Measurements from ENCODE around the gene TMOD2. TPM values are rescaled to one million over a fixed set of nuclear protein-coding genes. Genes with fewer than 3 reads are reported as not detected.

TMOD2 gene
- total RNA-seq, 2 experiments from 2014 or later, result 6.2 to 6.5 TPM

GRCh38 chr15:51760805-51761204 lies 9.4 kb downstream of the TMOD2 start:
- CTCF ChIA-PET, result interaction anchor here (1.5 kb wide), 1 partner anchor 9 kb away, joined by 3 read pairs; no protein-coding TSS in a partner anchor
- peaks cover 4% of the 10 kb centered on the region for H3K27me3 Mint-ChIP-seq
- H3K9me3 Mint-ChIP-seq, result no peaks in the 10 kb centered on the region
- H3K27ac Mint-ChIP-seq, result no peak overlapping the region
- POLR2A ChIA-PET, result no interaction called here
- DNase-seq, result no peak
- H3K4me3 Mint-ChIP-seq, result no peak overlapping the region
- H3K36me3 Mint-ChIP-seq (ENCODE audit: low read depth), result no peaks in the 10 kb centered on the region
- peaks cover under 1% of the 10 kb centered on the region for H3K4me1 Mint-ChIP-seq

DNA sequence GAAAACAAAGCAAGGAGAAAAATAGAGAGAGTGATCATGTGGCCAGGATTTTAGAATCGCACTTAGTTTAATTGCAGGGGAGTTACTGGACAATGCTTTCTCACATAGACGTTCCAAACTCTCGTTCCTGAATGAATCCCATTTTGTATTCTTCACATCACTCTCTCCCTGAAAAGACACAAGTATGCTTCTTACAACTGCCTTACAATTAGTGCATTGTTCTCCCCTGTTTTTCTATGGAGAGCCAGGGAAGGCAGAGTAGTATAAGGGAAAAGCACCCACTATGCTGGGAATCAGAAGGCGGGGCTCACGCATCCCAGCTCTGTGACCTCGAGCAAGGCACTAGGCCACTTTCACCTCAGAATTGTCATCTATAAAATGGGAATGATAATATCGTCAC lies 14.4 kb downstream of the TMOD2 start:
- no peak overlapping the region for H3K27ac Mint-ChIP-seq
- ChIA-PET CTCF (interaction anchor here (3.5 kb wide), 1 partner anchor 11 kb away, joined by 18 read pairs; no protein-coding TSS in a partner anchor), POLR2A (interaction anchor here (1.4 kb wide), 1 partner anchor 29 kb away, joined by 3 read pairs; no protein-coding TSS in a partner anchor)
- no peak overlapping the region for H3K4me3 Mint-ChIP-seq
- H3K36me3 Mint-ChIP-seq (ENCODE audit: low read depth), result peaks cover 17% of the 10 kb centered on the region
- peaks cover 7% of the 10 kb centered on the region for H3K4me1 Mint-ChIP-seq
- no peaks in the 10 kb centered on the region for H3K27me3 Mint-ChIP-seq
- no peak for DNase-seq
- peaks cover 2% of the 10 kb centered on the region for H3K9me3 Mint-ChIP-seq

- peaks cover 2% of the 10 kb centered on the region for H3K9me3 Mint-ChIP-seq
- POLR2A ChIA-PET, result no interaction called here
Observed at GRCh38 chr15:51766341-51766740, 14.9 kb downstream of the TMOD2 start.

GRCh38 chr15:51768018-51768417 lies 16.6 kb downstream of the TMOD2 start:
- ChIA-PET CTCF (interaction anchor here (0.8 to 1.3 kb wide), 3 partner anchors 9 to 118 kb away, joined by 3 to 7 read pairs (median 5); no protein-coding TSS in a partner anchor), POLR2A (interaction anchor here (0.8 kb wide), 1 partner anchor 9 kb away, joined by 3 read pairs; no protein-coding TSS in a partner anchor)
- Mint-ChIP-seq H3K27me3 (no peaks in the 10 kb centered on the region), H3K4me1 (peaks cover 7% of the 10 kb centered on the region), H3K4me3 (no peak overlapping the region), H3K36me3 (ENCODE audit: low read depth) (peaks cover 17% of the 10 kb centered on the region), H3K9me3 (peaks cover 2% of the 10 kb centered on the region), H3K27ac (no peak overlapping the region)
- DNase-seq, result no peak

More at GRCh38 chr15:51766341-51766740, 14.9 kb downstream of the TMOD2 start:
- Mint-ChIP-seq H3K36me3 (ENCODE audit: low read depth) (peaks cover 17% of the 10 kb centered on the region), H3K27me3 (no peaks in the 10 kb centered on the region), H3K4me3 (no peak overlapping the region), H3K27ac (no peak overlapping the region), H3K4me1 (peaks cover 7% of the 10 kb centered on the region)
- CTCF ChIA-PET, result interaction anchor here (3.5 kb wide), 1 partner anchor 10 kb away, joined by 18 read pairs; no protein-coding TSS in a partner anchor
- DNase-seq, result no peak

- Mint-ChIP-seq H3K9me3 (peaks cover 2% of the 10 kb centered on the region), H3K27me3 (no peaks in the 10 kb centered on the region), H3K36me3 (ENCODE audit: low read depth) (peaks cover 17% of the 10 kb centered on the region), H3K27ac (no peak overlapping the region), H3K4me1 (peaks cover 7% of the 10 kb centered on the region), H3K4me3 (no peak overlapping the region)
- ChIA-PET CTCF (interaction anchor here (0.6 kb wide), 1 partner anchor 227 kb away, joined by 4 read pairs; no protein-coding TSS in a partner anchor), POLR2A (no interaction called here)
- no peak for DNase-seq
Observed at GRCh38 chr15:51770902-51771301, 19.5 kb downstream of the TMOD2 start.

DNA sequence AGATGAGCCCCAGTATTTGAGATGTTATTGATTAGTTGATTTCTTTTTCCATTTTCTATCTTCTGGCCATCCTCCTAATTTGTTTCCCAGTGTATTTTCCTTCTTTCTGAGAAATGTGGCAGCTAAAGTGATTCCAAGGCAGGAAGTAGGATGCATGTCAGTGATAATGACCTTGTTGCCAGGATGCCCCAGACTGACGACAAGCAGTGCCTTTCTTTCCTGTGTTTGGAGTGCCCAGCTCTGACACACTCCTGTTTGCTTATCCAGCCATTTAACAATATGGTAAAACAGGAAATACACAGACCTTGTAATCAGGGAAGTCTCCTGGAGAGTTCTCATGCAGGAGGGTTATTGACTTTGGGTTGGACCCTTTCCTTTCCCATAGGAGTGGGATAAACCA lies 20.4 kb downstream of the TMOD2 start:
- no peak overlapping the region for H3K27ac Mint-ChIP-seq
- POLR2A ChIA-PET, result no interaction called here

DNA sequence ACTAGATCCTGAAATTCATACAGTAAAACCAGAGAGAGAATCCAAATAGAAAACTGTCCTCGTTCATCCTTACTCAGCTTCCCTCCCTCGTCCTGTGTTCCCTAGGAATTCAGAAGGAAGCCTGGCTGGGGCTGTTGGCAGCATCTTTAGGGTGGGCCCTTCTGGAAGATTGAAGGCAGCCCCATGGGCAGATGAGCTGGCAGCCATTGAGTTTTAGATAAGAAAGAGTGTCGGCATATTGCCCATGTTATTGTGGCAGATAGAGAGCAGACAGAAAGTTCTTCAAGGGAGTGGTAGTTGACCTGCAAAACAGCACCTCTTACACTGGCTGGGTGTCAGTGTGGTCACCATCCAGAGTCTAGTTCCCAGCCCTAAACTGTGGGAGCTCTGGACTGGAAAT lies 23.5 kb downstream of the TMOD2 start:
- POLR2A ChIA-PET, result interaction anchor here (1.7 to 2.6 kb wide), 2 partner anchors 43 to 125 kb away, joined by 6 to 13 read pairs; no protein-coding TSS in a partner anchor
- H3K4me3 Mint-ChIP-seq, result no peak overlapping the region
- no peaks in the 10 kb centered on the region for H3K27me3 Mint-ChIP-seq

More for the DNA sequence above, 20.4 kb downstream of the TMOD2 start:
- DNase-seq, result no peak
- H3K27me3 Mint-ChIP-seq, result no peaks in the 10 kb centered on the region
- H3K9me3 Mint-ChIP-seq, result peaks cover 2% of the 10 kb centered on the region
- CTCF ChIA-PET, result interaction anchor here (6.4 kb wide), 1 partner anchor 124 kb away, joined by 230 read pairs; no protein-coding TSS in a partner anchor
- no peak overlapping the region for H3K4me3 Mint-ChIP-seq
- peaks cover 11% of the 10 kb centered on the region for H3K4me1 Mint-ChIP-seq
- H3K36me3 Mint-ChIP-seq (ENCODE audit: low read depth), result peaks cover 17% of the 10 kb centered on the region

DNA sequence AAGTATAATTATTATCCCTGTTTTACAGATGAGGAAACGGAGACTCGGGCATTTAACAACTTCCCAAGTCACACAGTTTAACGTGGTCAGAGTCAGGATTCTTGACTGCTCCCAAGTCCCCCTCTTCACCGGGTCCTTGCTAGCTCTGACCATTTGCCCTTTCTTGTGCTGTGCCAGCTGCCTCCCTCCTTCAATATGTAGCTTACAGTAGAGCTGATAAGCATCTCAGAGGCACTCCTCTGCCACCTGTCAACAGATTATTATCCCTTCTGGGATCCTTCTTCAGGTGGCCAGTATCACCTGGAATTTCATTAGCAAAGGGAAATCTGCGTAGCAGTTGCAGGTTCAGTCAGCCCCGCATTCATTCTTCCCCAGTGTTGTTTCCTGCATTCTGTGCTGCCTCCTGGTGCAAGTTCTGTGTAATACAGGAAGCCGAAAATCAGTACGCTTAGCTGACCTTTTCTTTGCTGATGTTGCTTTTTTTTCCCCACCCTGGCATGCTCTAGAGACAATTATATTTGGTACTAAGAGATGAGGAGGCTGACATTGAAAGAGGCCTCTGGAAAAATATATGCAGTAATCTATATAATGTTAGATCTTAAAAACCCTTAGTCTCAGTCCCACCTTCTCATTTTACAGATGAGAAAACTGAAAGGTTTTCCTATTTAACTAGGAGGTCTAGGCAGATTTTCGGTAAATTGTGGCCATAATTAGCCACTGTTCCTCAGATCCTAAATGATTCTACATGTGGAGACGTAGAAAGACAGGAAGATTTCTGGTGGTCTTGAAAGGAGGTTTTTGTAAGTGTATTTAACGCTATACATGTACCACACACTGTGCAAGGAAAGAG lies 24.8 kb downstream of the TMOD2 start:
- H3K4me3 Mint-ChIP-seq, result no peak overlapping the region
- POLR2A ChIA-PET, result interaction anchor here (1.1 to 2.6 kb wide), 3 partner anchors 8 to 126 kb away, joined by 3 to 13 read pairs (median 6); no protein-coding TSS in a partner anchor
- peaks cover 4% of the 10 kb centered on the region for H3K4me1 Mint-ChIP-seq
- H3K36me3 Mint-ChIP-seq (ENCODE audit: low read depth), result no peaks in the 10 kb centered on the region
- no peaks in the 10 kb centered on the region for H3K27me3 Mint-ChIP-seq
- peak; percentile 55 for DNase-seq
- no peak overlapping the region for H3K27ac Mint-ChIP-seq
- H3K9me3 Mint-ChIP-seq, result no peaks in the 10 kb centered on the region
- CTCF ChIA-PET, result interaction anchor here (0.7 to 6.4 kb wide), 43 partner anchors 9 to 486 kb away, joined by 3 to 230 read pairs (median 4); partner anchors contain the start of genes LYSMD2 and TMOD3

More for the DNA sequence above, 23.5 kb downstream of the TMOD2 start:
- no peak for DNase-seq
- no peak overlapping the region for H3K27ac Mint-ChIP-seq
- no peaks in the 10 kb centered on the region for H3K9me3 Mint-ChIP-seq
- H3K4me1 Mint-ChIP-seq, result peaks cover 4% of the 10 kb centered on the region
- CTCF ChIA-PET, result interaction anchor here (0.6 to 6.4 kb wide), 5 partner anchors 10 to 1307 kb away, joined by 3 to 230 read pairs (median 8); no protein-coding TSS in a partner anchor
- peaks cover 4% of the 10 kb centered on the region for H3K36me3 Mint-ChIP-seq (ENCODE audit: low read depth)

GRCh38 chr15:51776952-51777569 lies 25.7 kb downstream of the TMOD2 start:
- CTCF ChIA-PET, result interaction anchor here (0.8 to 6.4 kb wide), 41 partner anchors 9 to 485 kb away, joined by 3 to 230 read pairs (median 4); partner anchors contain the start of genes LYSMD2 and TMOD3
- no peaks in the 10 kb centered on the region for H3K27me3 Mint-ChIP-seq
- peaks cover 1% of the 10 kb centered on the region for H3K36me3 Mint-ChIP-seq (ENCODE audit: low read depth)
- no peak overlapping the region for H3K4me3 Mint-ChIP-seq
- H3K27ac Mint-ChIP-seq, result no peak overlapping the region
- no peaks in the 10 kb centered on the region for H3K9me3 Mint-ChIP-seq
- POLR2A ChIA-PET, result interaction anchor here (1.1 to 2.6 kb wide), 3 partner anchors 9 to 127 kb away, joined by 3 to 13 read pairs (median 3); partner anchors contain the start of gene LYSMD2
- peaks cover 4% of the 10 kb centered on the region for H3K4me1 Mint-ChIP-seq
- DNase-seq, result peak; percentile 68

GRCh38 chr15:51780636-51781035 lies 29.2 kb downstream of the TMOD2 start:
- ChIA-PET CTCF (interaction anchor here (0.8 to 1.6 kb wide), 3 partner anchors 46 to 134 kb away, joined by 3 read pairs; no protein-coding TSS in a partner anchor), POLR2A (no interaction called here)
- DNase-seq, result no peak
- Mint-ChIP-seq H3K4me3 (no peak overlapping the region), H3K27ac (no peak overlapping the region), H3K4me1 (peaks cover 4% of the 10 kb centered on the region), H3K36me3 (ENCODE audit: low read depth) (peaks cover 10% of the 10 kb centered on the region), H3K27me3 (no peaks in the 10 kb centered on the region), H3K9me3 (peaks cover 4% of the 10 kb centered on the region)

DNA sequence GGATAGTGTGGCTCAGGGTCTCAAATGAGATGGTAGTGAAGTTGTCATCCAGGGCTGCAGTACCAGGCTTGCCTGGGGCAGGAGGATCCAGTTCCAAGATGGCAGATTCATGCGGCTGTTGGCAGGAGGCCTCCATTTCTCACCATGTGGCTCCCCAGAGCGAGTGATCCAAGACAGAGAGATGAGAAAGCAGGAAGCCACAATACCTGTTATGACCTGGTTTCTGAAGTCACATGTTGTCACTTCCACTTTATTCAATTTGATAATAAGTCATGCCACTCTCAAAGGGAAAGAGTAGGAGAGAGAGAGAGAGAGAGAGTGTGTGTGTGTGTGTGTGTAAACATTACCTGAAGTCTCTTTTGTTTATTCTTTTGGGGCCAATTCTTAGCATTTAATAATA lies 30.1 kb downstream of the TMOD2 start:
- no peak overlapping the region for H3K4me3 Mint-ChIP-seq
- H3K9me3 Mint-ChIP-seq, result peaks cover 4% of the 10 kb centered on the region
- POLR2A ChIA-PET, result no interaction called here
- H3K4me1 Mint-ChIP-seq, result no peaks in the 10 kb centered on the region
- no peaks in the 10 kb centered on the region for H3K27me3 Mint-ChIP-seq
- CTCF ChIA-PET, result interaction anchor here (1.3 to 1.6 kb wide), 2 partner anchors 45 to 131 kb away, joined by 3 read pairs; no protein-coding TSS in a partner anchor
- no peak for DNase-seq
- no peak overlapping the region for H3K27ac Mint-ChIP-seq
- H3K36me3 Mint-ChIP-seq (ENCODE audit: low read depth), result peaks cover 10% of the 10 kb centered on the region

DNA sequence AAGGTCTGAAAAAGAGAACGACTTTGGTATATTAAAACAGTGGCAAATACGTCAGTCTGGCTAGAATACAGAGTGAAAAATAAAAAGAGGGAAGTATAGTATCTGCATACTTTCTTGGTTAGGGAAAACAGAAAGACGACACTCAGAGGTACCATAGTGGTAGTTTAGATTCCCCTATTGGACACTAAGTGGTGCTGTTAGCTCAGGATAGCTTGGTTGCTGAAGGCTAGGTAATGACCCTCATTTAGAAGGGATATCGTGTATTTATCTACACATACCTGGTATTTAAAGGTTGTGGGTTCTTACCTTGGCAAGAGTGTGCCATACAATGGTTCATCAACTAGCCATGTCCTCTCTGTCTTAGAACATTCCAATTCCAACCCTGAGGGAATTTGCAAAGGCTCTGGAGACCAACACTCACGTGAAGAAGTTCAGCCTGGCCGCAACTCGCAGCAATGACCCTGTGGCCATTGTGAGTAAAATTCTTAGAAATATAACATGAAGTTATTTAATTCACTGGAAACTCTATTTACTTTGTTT lies 31.0 kb downstream of the TMOD2 start:
- Mint-ChIP-seq H3K36me3 (ENCODE audit: low read depth) (peaks cover 10% of the 10 kb centered on the region), H3K4me3 (no peak overlapping the region), H3K9me3 (peaks cover 4% of the 10 kb centered on the region), H3K4me1 (no peaks in the 10 kb centered on the region), H3K27ac (no peak overlapping the region), H3K27me3 (no peaks in the 10 kb centered on the region)
- CTCF ChIA-PET, result interaction anchor here (0.6 to 1.8 kb wide), 4 partner anchors 123 to 951 kb away, joined by 4 to 5 read pairs (median 4); no protein-coding TSS in a partner anchor
- POLR2A ChIA-PET, result no interaction called here
- DNase-seq, result no peak
